ENCODE data around the gene UBE2L3.

UBE2L3 gene

DNA sequence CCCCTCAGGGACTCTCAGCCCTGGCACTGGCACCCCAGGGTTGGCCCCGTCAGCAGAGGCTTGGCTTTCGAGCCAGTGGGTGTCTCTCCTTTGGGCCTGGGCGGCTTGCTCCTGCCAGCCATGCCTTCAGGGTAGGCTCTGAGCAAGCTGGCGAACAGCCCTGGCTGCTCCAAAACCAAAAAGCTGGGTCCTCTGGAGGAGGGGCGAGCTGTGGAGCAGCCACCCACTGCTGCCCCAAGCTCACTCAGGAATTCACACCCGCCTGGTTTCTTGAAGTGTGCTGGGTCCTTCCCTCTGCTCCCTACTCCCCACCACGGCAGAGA is 56.1 kb downstream of the UBE2L3 start:
- Histone ChIP-seq H3K36me3 (ENCODE audit: control insufficient read depth in 2 of 2, insufficient read depth in 1 of 2, low read length in 2 of 2) (peaks cover 0 to 78% of the 10 kb centered on the region in 2 experiments; a peak in 2 of 3 replicates), H3K9me3 (ENCODE audit: control insufficient read depth, insufficient read depth, low read depth, low read length) (no peaks in the 10 kb centered on the region), H3K27ac (ENCODE audit: extremely low read depth, low read depth, low read length) (no peak overlapping the region), H3K4me3 (ENCODE audit: low read depth, low read length) (no peak overlapping the region), H3K4me1 (ENCODE audit: control insufficient read depth, insufficient read depth, low read length) (no peaks in the 10 kb centered on the region)
- ChIA-PET CTCF (interaction anchor here (1.0 to 5.7 kb wide), 3 partner anchors 12 to 19 kb away, joined by 3 to 33 read pairs (median 4); partner anchors contain the start of gene SDF2L1), POLR2A (interaction anchor here (0.6 kb wide), 1 partner anchor 20 kb away, joined by 3 read pairs; no protein-coding TSS in a partner anchor)
- TF ChIP-seq, protein P1, sequence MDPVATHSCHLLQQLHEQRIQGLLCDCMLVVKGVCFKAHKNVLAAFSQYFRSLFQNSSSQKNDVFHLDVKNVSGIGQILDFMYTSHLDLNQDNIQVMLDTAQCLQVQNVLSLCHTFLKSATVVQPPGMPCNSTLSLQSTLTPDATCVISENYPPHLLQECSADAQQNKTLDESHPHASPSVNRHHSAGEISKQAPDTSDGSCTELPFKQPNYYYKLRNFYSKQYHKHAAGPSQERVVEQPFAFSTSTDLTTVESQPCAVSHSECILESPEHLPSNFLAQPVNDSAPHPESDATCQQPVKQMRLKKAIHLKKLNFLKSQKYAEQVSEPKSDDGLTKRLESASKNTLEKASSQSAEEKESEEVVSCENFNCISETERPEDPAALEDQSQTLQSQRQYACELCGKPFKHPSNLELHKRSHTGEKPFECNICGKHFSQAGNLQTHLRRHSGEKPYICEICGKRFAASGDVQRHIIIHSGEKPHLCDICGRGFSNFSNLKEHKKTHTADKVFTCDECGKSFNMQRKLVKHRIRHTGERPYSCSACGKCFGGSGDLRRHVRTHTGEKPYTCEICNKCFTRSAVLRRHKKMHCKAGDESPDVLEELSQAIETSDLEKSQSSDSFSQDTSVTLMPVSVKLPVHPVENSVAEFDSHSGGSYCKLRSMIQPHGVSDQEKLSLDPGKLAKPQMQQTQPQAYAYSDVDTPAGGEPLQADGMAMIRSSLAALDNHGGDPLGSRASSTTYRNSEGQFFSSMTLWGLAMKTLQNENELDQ (tag by site-specific recombination; IDR thresholded peaks at IDR 0.05; ENCODE audit: low read depth), result no peak
- TF ChIP-seq ZNF596 (tag by site-specific recombination; IDR thresholded peaks at IDR 0.05) (no peak), ZBTB8A (tag by site-specific recombination; IDR thresholded peaks at IDR 0.05) (no peak)

DNA sequence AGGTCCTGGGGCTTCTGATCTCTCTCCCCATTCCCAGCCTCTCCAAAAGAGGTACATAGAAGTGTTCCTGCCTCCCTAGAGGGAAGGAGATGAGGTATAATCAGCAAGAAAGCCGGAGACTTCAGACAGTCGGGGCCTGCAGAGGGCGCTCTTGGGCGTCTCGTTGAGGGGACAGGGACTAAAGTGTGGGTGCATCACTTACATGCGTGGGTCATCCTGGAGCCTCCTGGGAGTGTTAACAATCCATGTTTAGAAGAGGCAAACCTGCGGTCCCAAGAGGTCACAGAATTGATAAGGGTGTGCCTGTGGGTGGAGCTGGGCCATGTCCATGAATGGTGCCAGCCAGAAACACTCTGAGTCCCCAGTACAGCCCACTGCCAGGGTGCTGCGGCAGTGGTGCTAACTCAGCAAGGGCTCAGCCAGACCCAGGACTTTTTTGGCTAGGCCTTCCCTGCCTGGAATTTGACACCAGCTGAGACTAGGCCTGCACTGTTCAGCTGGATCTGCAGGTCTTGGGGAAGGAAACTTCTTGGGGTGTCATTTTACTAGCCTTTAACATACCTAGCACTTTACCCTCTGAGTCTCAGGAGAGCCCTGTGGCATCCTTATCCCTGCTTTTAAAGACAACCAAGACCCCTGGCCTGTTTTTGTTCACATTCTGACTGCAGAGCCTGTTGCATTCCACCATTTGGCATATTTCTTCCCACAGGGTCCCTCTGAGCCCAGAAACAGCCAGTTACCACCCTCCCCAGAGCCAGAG is 56.8 kb downstream of the UBE2L3 start:
- POLR2A ChIA-PET, result interaction anchor here (0.8 kb wide), 1 partner anchor 10 kb away, joined by 3 read pairs; no protein-coding TSS in a partner anchor
- H3K36me3 ChIP-seq (ENCODE audit: control insufficient read depth in 2 of 2, insufficient read depth in 1 of 2, low read length in 2 of 2), result peaks cover 0 to 77% of the 10 kb centered on the region in 2 experiments; a peak in 1 of 3 replicates
- TF ChIP-seq ZNF792 (tag by site-specific recombination; IDR thresholded peaks at IDR 0.05) (no peak), KLF7 (tag by site-specific recombination; IDR thresholded peaks at IDR 0.05; ENCODE audit: borderline replicate concordance) (no peak), SP3 (tag by site-specific recombination; IDR thresholded peaks at IDR 0.05) (no peak), YY1 (tag by site-specific recombination; IDR thresholded peaks at IDR 0.05) (no peak), BCL11A (tag by site-specific recombination; IDR thresholded peaks at IDR 0.05; ENCODE audit: low read depth) (peak; percentile 63; the same call in 1 of the 2 replicates), ZNF660 (tag by site-specific recombination; IDR thresholded peaks at IDR 0.05) (no peak), ZNF2 (tag by site-specific recombination; IDR thresholded peaks at IDR 0.05) (0 out of 2 replicates have a peak, but pooled peaks have one; percentile 68), ZNF530 (tag by site-specific recombination; IDR thresholded peaks at IDR 0.05; ENCODE audit: low read depth) (no peak), SCRT2 (tag by site-specific recombination; IDR thresholded peaks at IDR 0.05) (peak; percentile 92), ZNF629 (tag by site-specific recombination; IDR thresholded peaks at IDR 0.05) (peak; percentile 40; the same call in 1 of the 2 replicates), ZNF664 (tag by site-specific recombination; IDR thresholded peaks at IDR 0.05) (no peak)
- TF ChIP-seq, protein P2, sequence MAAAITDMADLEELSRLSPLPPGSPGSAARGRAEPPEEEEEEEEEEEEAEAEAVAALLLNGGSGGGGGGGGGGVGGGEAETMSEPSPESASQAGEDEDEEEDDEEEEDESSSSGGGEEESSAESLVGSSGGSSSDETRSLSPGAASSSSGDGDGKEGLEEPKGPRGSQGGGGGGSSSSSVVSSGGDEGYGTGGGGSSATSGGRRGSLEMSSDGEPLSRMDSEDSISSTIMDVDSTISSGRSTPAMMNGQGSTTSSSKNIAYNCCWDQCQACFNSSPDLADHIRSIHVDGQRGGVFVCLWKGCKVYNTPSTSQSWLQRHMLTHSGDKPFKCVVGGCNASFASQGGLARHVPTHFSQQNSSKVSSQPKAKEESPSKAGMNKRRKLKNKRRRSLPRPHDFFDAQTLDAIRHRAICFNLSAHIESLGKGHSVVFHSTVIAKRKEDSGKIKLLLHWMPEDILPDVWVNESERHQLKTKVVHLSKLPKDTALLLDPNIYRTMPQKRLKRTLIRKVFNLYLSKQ (tag by site-specific recombination; IDR thresholded peaks at IDR 0.05; ENCODE audit: borderline replicate concordance), result no peak
- TF ChIP-seq, protein P3, sequence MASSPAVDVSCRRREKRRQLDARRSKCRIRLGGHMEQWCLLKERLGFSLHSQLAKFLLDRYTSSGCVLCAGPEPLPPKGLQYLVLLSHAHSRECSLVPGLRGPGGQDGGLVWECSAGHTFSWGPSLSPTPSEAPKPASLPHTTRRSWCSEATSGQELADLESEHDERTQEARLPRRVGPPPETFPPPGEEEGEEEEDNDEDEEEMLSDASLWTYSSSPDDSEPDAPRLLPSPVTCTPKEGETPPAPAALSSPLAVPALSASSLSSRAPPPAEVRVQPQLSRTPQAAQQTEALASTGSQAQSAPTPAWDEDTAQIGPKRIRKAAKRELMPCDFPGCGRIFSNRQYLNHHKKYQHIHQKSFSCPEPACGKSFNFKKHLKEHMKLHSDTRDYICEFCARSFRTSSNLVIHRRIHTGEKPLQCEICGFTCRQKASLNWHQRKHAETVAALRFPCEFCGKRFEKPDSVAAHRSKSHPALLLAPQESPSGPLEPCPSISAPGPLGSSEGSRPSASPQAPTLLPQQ (tag by site-specific recombination; IDR thresholded peaks at IDR 0.05), result 0 out of 2 replicates have a peak, but pooled peaks have one; percentile 9
- TF ChIP-seq, protein P4, sequence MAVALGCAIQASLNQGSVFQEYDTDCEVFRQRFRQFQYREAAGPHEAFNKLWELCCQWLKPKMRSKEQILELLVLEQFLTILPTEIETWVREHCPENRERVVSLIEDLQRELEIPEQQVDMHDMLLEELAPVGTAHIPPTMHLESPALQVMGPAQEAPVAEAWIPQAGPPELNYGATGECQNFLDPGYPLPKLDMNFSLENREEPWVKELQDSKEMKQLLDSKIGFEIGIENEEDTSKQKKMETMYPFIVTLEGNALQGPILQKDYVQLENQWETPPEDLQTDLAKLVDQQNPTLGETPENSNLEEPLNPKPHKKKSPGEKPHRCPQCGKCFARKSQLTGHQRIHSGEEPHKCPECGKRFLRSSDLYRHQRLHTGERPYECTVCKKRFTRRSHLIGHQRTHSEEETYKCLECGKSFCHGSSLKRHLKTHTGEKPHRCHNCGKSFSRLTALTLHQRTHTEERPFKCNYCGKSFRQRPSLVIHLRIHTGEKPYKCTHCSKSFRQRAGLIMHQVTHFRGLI (tag by site-specific recombination; IDR thresholded peaks at IDR 0.05), result no peak
- TF ChIP-seq, protein P5, sequence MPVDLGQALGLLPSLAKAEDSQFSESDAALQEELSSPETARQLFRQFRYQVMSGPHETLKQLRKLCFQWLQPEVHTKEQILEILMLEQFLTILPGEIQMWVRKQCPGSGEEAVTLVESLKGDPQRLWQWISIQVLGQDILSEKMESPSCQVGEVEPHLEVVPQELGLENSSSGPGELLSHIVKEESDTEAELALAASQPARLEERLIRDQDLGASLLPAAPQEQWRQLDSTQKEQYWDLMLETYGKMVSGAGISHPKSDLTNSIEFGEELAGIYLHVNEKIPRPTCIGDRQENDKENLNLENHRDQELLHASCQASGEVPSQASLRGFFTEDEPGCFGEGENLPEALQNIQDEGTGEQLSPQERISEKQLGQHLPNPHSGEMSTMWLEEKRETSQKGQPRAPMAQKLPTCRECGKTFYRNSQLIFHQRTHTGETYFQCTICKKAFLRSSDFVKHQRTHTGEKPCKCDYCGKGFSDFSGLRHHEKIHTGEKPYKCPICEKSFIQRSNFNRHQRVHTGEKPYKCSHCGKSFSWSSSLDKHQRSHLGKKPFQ (tag by site-specific recombination; IDR thresholded peaks at IDR 0.05), result no peak
- TF ChIP-seq, protein P6, sequence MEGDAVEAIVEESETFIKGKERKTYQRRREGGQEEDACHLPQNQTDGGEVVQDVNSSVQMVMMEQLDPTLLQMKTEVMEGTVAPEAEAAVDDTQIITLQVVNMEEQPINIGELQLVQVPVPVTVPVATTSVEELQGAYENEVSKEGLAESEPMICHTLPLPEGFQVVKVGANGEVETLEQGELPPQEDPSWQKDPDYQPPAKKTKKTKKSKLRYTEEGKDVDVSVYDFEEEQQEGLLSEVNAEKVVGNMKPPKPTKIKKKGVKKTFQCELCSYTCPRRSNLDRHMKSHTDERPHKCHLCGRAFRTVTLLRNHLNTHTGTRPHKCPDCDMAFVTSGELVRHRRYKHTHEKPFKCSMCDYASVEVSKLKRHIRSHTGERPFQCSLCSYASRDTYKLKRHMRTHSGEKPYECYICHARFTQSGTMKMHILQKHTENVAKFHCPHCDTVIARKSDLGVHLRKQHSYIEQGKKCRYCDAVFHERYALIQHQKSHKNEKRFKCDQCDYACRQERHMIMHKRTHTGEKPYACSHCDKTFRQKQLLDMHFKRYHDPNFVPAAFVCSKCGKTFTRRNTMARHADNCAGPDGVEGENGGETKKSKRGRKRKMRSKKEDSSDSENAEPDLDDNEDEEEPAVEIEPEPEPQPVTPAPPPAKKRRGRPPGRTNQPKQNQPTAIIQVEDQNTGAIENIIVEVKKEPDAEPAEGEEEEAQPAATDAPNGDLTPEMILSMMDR (tag by site-specific recombination; IDR thresholded peaks at IDR 0.05), result peak; percentile 77
- TF ChIP-seq, protein P7, sequence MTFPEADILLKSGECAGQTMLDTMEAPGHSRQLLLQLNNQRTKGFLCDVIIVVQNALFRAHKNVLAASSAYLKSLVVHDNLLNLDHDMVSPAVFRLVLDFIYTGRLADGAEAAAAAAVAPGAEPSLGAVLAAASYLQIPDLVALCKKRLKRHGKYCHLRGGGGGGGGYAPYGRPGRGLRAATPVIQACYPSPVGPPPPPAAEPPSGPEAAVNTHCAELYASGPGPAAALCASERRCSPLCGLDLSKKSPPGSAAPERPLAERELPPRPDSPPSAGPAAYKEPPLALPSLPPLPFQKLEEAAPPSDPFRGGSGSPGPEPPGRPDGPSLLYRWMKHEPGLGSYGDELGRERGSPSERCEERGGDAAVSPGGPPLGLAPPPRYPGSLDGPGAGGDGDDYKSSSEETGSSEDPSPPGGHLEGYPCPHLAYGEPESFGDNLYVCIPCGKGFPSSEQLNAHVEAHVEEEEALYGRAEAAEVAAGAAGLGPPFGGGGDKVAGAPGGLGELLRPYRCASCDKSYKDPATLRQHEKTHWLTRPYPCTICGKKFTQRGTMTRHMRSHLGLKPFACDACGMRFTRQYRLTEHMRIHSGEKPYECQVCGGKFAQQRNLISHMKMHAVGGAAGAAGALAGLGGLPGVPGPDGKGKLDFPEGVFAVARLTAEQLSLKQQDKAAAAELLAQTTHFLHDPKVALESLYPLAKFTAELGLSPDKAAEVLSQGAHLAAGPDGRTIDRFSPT (tag by site-specific recombination; IDR thresholded peaks at IDR 0.05), result peak; percentile 69

More for the DNA sequence above, 56.8 kb downstream of the UBE2L3 start:
- no peak overlapping the region for H3K27ac ChIP-seq (ENCODE audit: extremely low read depth, low read depth, low read length)
- H3K4me3 ChIP-seq (ENCODE audit: low read depth, low read length), result no peak overlapping the region
- no peaks in the 10 kb centered on the region for H3K9me3 ChIP-seq (ENCODE audit: control insufficient read depth, insufficient read depth, low read depth, low read length)
- CTCF ChIA-PET, result interaction anchor here (0.6 to 5.7 kb wide), 12 partner anchors 12 to 666 kb away, joined by 3 to 33 read pairs (median 4); partner anchors contain the start of gene SDF2L1
- H3K4me1 ChIP-seq (ENCODE audit: control insufficient read depth, insufficient read depth, low read length), result no peaks in the 10 kb centered on the region

All from HEK293 (cell line).